ENCODE results near the gene KLHDC4.
A peak's percentile ranks its signal among the peaks of the same experiment; 100 is the strongest.
"Not testable (repeated sequence)": the region's sequence is repeated elsewhere in the genome, so short reads cannot be mapped to it uniquely, and the experiment has no call there.

KLHDC4 gene

DNA sequence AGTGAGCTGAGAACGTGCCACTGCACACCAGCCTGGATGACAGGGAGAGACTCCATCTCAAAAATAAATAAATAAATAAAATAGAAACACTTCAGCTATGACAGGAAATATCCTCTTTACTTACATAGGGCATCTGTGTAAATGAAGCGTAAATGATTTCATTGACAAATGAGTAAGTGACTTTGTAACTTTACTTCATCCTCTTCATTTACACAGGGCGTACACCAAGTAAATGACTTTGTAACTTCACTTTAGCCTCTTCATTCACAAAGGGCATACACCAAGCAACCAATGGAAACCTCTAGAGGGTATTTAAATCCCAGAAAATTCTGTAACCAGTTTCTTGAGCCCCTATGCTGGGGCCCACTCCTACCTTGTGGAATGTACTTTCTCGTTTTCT lies 16.2 kb upstream of the KLHDC4 start:
- no peak for DNase-seq (ENCODE audit: extremely low read depth, low read depth)
- TF ChIP-seq, protein P1, sequence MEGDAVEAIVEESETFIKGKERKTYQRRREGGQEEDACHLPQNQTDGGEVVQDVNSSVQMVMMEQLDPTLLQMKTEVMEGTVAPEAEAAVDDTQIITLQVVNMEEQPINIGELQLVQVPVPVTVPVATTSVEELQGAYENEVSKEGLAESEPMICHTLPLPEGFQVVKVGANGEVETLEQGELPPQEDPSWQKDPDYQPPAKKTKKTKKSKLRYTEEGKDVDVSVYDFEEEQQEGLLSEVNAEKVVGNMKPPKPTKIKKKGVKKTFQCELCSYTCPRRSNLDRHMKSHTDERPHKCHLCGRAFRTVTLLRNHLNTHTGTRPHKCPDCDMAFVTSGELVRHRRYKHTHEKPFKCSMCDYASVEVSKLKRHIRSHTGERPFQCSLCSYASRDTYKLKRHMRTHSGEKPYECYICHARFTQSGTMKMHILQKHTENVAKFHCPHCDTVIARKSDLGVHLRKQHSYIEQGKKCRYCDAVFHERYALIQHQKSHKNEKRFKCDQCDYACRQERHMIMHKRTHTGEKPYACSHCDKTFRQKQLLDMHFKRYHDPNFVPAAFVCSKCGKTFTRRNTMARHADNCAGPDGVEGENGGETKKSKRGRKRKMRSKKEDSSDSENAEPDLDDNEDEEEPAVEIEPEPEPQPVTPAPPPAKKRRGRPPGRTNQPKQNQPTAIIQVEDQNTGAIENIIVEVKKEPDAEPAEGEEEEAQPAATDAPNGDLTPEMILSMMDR (IDR thresholded peaks at IDR 0.05; ENCODE audit: low read depth, low read length): no peak

DNA sequence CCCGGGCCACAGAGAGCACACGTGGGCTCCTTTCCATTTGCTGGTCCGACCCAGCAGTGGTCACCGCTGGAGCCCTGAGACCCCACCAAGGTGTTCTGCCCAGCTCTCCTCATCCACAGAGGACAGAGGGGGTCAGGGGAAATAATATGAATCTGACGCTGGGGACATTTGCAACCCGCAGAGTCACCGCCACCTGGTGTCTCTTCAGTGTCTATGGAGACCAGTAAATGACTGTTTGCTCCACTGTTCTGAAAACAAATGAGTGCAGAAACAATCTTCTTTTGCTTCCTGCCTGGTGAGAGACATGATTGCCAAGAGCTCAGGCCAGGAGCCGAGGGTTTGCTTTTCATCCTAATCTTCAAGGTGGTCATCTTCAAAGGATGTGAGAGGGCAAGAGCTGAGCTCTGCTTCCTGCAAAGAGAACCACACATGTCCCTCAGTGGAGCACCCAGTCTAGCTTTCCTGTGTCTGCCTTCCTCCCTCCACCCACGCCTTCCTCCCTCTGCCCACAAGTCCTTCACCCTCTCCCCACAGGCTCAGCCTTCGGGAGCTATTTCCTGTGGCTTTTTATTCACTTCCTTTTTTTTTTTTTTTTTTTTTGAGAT lies 14.7 kb upstream of the KLHDC4 start:
- TF ChIP-seq, protein P1 (IDR thresholded peaks at IDR 0.05; ENCODE audit: low read depth, low read length): no peak
- DNase-seq (ENCODE audit: extremely low read depth, low read depth): no peak

DNA sequence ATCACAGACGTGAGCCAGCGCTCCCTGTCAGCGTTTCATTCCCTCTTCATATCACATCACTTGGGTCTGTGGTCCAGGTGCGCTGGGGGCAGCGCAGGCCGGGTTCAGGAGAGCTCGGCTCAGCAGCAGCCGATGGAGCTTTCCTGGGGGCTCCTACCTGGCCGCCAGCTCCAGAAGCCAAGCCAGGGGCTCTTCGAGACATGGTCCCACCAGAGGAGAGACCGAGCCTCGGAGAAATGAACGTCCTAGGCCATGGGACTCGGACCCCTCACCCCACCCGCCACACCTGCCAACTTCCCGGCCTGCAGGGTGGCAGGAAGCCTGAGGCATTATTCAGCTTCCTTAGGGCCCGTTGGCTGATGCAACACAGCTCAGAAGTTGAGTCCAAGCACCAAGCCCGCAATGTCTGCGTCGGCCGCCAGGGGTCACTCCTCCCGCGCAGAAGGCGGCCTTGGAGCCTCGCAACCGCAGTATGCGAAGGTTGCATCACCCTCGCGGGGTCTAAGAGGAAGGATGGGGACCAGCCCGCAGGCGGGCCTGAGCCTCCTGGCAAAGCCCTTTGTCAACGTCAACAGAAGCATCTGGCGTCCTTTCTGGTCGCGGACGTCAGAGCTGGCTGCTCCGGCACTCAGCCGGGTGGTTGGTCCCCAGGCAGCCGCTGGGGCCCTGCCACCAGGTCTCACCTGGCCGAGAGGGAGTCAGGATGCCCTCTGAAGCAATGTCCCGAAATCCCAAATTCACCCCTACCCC lies 13.2 kb upstream of the KLHDC4 start:
- DNase-seq (ENCODE audit: extremely low read depth, low read depth): peak; percentile 93
- TF ChIP-seq, protein P1 (IDR thresholded peaks at IDR 0.05; ENCODE audit: low read depth, low read length): peak; percentile 95

DNA sequence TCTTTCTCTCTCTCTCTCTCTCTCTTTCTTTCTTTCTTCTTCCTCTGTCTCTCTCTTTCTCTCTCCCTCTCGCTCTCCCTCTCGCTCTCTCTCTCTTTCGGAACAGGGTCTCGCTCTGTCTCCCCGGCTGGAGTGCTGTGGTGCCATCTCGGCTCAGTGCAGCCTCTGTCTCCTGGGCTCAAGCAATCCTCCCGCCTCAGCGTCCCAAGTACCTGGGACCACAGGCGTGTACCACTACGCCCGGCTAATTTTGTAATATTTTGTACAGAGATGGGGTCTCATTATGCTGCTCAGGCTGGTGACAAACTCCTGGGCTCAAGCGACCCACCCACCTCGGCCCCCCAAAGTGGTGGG lies 12.7 kb upstream of the KLHDC4 start:
- no peak for DNase-seq (ENCODE audit: extremely low read depth, low read depth)
- TF ChIP-seq, protein P1 (IDR thresholded peaks at IDR 0.05; ENCODE audit: low read depth, low read length): no peak

DNA sequence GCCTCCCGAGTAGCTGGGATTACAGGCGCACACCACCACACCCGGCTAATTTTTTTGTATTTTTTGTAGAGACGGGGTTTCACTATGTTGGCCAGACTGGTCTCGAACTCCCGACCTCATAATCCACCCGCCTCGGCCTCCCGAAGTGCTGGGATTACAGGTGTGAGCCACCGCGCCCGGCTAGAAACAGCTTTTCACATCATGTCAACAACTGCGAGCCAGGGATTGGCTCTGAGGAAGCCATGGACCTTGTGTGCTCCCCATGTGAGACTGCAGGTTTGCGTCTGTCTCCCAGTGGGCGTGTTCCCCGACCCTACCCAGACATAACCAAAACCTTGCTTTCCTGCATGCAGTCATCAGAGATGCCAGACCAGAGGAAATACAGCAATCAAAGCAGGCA lies 8.1 kb upstream of the KLHDC4 start:
- DNase-seq (ENCODE audit: extremely low read depth, low read depth): not testable (repeated sequence)

DNA sequence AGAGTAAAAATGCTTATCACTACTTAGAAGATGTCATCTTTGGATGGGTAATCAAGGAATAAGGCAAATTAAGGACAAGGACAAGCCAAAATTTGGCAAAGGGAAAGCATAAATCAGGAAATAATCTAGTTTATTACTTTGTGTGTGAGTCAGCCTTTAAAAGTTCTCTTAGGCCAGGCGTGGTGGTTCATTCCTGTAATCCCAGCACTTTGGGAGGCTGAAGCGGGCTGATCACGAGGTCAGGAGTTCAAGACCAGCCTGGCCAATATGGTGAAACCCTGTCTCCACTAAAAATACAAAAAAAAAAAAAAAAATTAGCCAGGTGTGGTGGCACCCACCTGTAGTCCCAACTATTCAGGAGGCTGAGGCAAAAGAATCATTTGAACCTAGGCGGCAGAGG lies 1.7 kb upstream of the KLHDC4 start:
- not testable (repeated sequence) for DNase-seq (ENCODE audit: extremely low read depth, low read depth)

DNA sequence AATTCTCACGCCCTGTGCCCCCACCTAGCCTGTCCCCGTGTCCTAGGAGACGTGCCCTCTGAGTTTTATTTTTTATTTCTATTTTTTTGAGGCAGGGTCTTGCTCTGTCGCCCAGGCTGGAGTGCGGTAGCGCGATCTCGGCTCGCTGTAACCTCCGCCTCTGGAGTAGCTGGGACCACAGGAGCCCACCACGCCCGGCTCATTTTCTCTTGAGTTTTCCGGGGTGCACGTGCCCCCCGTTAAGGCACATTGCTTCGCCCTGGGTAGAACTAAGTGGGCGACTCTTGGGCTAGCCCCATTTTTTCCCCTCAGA lies 655 bp upstream of the KLHDC4 start:
- TF ChIP-seq, protein P1 (IDR thresholded peaks at IDR 0.05; ENCODE audit: low read depth, low read length): no peak
- no peak for DNase-seq (ENCODE audit: extremely low read depth, low read depth)

DNA sequence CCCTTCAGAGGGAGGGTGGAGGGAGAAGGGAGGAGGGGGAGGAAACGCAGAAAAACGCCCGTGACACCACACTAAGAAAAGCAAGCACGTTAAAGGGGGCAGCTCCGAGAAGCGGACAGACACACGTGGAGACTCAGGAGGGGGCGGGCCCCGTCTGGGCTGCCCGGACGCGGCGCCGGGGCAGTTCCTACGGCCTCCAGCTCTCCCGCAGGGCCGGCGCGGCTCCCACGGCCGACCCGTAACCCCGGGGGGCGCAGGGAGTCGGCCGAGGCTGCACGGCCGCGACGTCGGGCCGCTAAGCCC lies 362 bp downstream of the KLHDC4 start:
- TF ChIP-seq, protein P1 (IDR thresholded peaks at IDR 0.05; ENCODE audit: low read depth, low read length): no peak
- no peak for DNase-seq (ENCODE audit: extremely low read depth, low read depth)
